Upper lobe of left lung (tissue), 6 donors: ENCODE measurements around the gene ELK4. TPM values are rescaled to one million over a fixed set of nuclear protein-coding genes. Genes with fewer than 3 reads are reported as not detected.

Experiments
- ATAC-seq, 2 donors: fragments of 200-7000 bp; cut with Tn5 transposase; one replicate each; pipeline ENCODE4 v1.9.1; 2022; ENCODE audit warnings: mild to moderate bottlenecking in 2 of 2, moderate library complexity in 2 of 2; ENCODE audit not compliant: low FRiP score in 2 of 2
- DNase-seq, 2 donors: peaks; one replicate each; pipeline ENCODE4 v3.0.0-alpha.2; 2019 to 2020
- H3K27ac ChIP-seq, 4 donors: fragments of 200-600 bp; sonication (generic); one replicate each; pipeline ENCODE4 v1.5.1; 2016 to 2019
- H3K27me3 ChIP-seq, 4 donors: fragments of 200-600 bp; sonication (generic); one replicate each; pipeline ENCODE4 v1.5.1; 2017 to 2019
- H3K36me3 ChIP-seq, 4 donors: fragments of 200-600 bp; sonication (generic); one replicate each; pipeline ENCODE4 v1.5.1; 2016 to 2019
- H3K4me1 ChIP-seq, 4 donors: fragments of 200-600 bp; sonication (generic); one replicate each; pipeline ENCODE4 v1.5.1; 2018 to 2019
- H3K4me3 ChIP-seq, 4 donors: fragments of 200-600 bp; sonication (generic); one replicate each; pipeline ENCODE4 v1.5.1; 2017 to 2019; ENCODE audit warnings: mild to moderate bottlenecking in 2 of 4, moderate library complexity in 1 of 4
- H3K9me3 ChIP-seq, 4 donors: fragments of 200-600 bp; sonication (generic); one replicate each; pipeline ENCODE4 v1.5.1; 2018 to 2019
- CTCF ChIP-seq, 6 experiments: fragments of 450-650 bp in 4 of 6; fragments of 200-600 bp in 2 of 6; sonication (generic) in 2 of 6; IDR thresholded peaks; one replicate each; pipeline ENCODE4 v1.5.1; 2016 to 2019; ENCODE audit warnings: antibody characterized with exemption in 6 of 6
- EP300 ChIP-seq, 4 donors: sonication (generic); formaldehyde crosslinking; IDR thresholded peaks; one replicate each; pipeline ENCODE4 v1.5.1; 2017; ENCODE audit warnings: antibody characterized with exemption in 4 of 4, control low read depth in 2 of 4
- POLR2A ChIP-seq, 4 donors: fragments of 450-650 bp; IDR thresholded peaks; one replicate each; pipeline ENCODE4 v1.5.1; 2016 to 2017; ENCODE audit warnings: antibody characterized with exemption in 4 of 4, mild to moderate bottlenecking in 2 of 4
- POLR2AphosphoS5 ChIP-seq, 2 donors: sonication (generic); formaldehyde crosslinking; IDR thresholded peaks; one replicate each; pipeline ENCODE4 v1.5.1; 2017; ENCODE audit warnings: antibody characterized with exemption in 2 of 2
- WGBS, 2 donors: methylation state at CpG; one replicate each; pipeline ENCODE4 v1.1.5; 2017 to 2018; 5-methylcytosine and 5-hydroxymethylcytosine counted together
- total RNA-seq, 6 donors: library from RNA; depleted of rRNA in 4 of 6; stranded (reverse); fragments of >200 nt in 4 of 6; gene quantifications; one replicate each; pipeline versions ENCODE4 v1.1.0 to v1.2.1, GENCODE V29; 2016 to 2021
- donor health status: DM: no; HTN: no; CAD: no; lungs with moderate emphysema.
- donor health status: DM: no; HTN: yes; CAD: no; lungs with severe emphysema.

Gene ELK4
- total RNA-seq, 6 donors from 2014 or later: 15.7 to 65.4 (median 30.2) TPM

GRCh38 chr1:205667909-205668643 is 36.3 kb upstream of the ELK4 start:
- 81% methylated on average over 10 to 11 of the region's 11 CpGs for WGBS, 2 donors
- no peaks in the 10 kb centered on the region for H3K36me3 ChIP-seq
- H3K27ac ChIP-seq: no peak overlapping the region
- ATAC-seq (no peak), DNase-seq (no peak)
- H3K4me1 ChIP-seq: peaks cover 0 to 38% (median 7%) of the 10 kb centered on the region in 4 donors
- H3K9me3 ChIP-seq: no peaks in the 10 kb centered on the region
- no peak overlapping the region for H3K4me3 ChIP-seq
- no peaks in the 10 kb centered on the region for H3K27me3 ChIP-seq
- no peak for TF ChIP-seq POLR2A (IDR thresholded peaks at IDR 0.05)
- no peak for TF ChIP-seq EP300 (IDR thresholded peaks at IDR 0.05)
- no peak for TF ChIP-seq POLR2AphosphoS5 (IDR thresholded peaks at IDR 0.05)
- no peak for TF ChIP-seq CTCF (IDR thresholded peaks at IDR 0.05)

- Histone ChIP-seq H3K27ac (no peak overlapping the region), H3K4me3 (no peak overlapping the region), H3K4me1 (peaks cover 0 to 34% (median 7%) of the 10 kb centered on the region in 4 donors), H3K9me3 (no peaks in the 10 kb centered on the region), H3K36me3 (no peaks in the 10 kb centered on the region), H3K27me3 (no peaks in the 10 kb centered on the region)
- DNase-seq (no peak), ATAC-seq (no peak)
- 90 to 92% methylated on average over 5 to 6 of the region's 6 CpGs for WGBS, 2 donors
- no peak for TF ChIP-seq EP300 (IDR thresholded peaks at IDR 0.05)
- TF ChIP-seq POLR2AphosphoS5 (IDR thresholded peaks at IDR 0.05): no peak
- TF ChIP-seq CTCF (IDR thresholded peaks at IDR 0.05): no peak
- TF ChIP-seq POLR2A (IDR thresholded peaks at IDR 0.05): no peak
These were observed 34.8 kb upstream of the ELK4 start for GRCh38 chr1:205666372-205667166.

GRCh38 chr1:205665201-205666045 is 33.6 kb upstream of the ELK4 start:
- 65 to 74% methylated on average over 8 to 9 of the region's 9 CpGs for WGBS, 2 donors
- DNase-seq: no peak
- no peak for TF ChIP-seq CTCF (IDR thresholded peaks at IDR 0.05)
- TF ChIP-seq EP300 (IDR thresholded peaks at IDR 0.05): no peak
- TF ChIP-seq POLR2AphosphoS5 (IDR thresholded peaks at IDR 0.05): no peak
- TF ChIP-seq POLR2A (IDR thresholded peaks at IDR 0.05): no peak
- no peak overlapping the region for H3K27ac ChIP-seq
- peaks cover 0 to 34% (median 7%) of the 10 kb centered on the region in 4 donors for H3K4me1 ChIP-seq
- H3K27me3 ChIP-seq: no peaks in the 10 kb centered on the region
- H3K9me3 ChIP-seq: no peaks in the 10 kb centered on the region
- H3K4me3 ChIP-seq: no peak overlapping the region
- no peak for ATAC-seq
- no peaks in the 10 kb centered on the region for H3K36me3 ChIP-seq

GRCh38 chr1:205664399-205665017 is 32.7 kb upstream of the ELK4 start:
- peak in 1 of 2 donors; percentile 59 for DNase-seq
- 17 to 74% methylated on average over 2 to 19 of the region's 19 CpGs for WGBS, 2 donors
- H3K27ac ChIP-seq: no peak overlapping the region

More at GRCh38 chr1:205664399-205665017, 32.7 kb upstream of the ELK4 start:
- no peak for ATAC-seq
- no peaks in the 10 kb centered on the region for H3K36me3 ChIP-seq
- no peak for TF ChIP-seq EP300 (IDR thresholded peaks at IDR 0.05)
- peaks cover 0 to 25% (median 2%) of the 10 kb centered on the region in 4 donors for H3K4me1 ChIP-seq
- no peak overlapping the region for H3K4me3 ChIP-seq
- no peaks in the 10 kb centered on the region for H3K9me3 ChIP-seq
- no peaks in the 10 kb centered on the region for H3K27me3 ChIP-seq
